ENCODE measurements around the gene MRPL55.

Gene MRPL55

DNA sequence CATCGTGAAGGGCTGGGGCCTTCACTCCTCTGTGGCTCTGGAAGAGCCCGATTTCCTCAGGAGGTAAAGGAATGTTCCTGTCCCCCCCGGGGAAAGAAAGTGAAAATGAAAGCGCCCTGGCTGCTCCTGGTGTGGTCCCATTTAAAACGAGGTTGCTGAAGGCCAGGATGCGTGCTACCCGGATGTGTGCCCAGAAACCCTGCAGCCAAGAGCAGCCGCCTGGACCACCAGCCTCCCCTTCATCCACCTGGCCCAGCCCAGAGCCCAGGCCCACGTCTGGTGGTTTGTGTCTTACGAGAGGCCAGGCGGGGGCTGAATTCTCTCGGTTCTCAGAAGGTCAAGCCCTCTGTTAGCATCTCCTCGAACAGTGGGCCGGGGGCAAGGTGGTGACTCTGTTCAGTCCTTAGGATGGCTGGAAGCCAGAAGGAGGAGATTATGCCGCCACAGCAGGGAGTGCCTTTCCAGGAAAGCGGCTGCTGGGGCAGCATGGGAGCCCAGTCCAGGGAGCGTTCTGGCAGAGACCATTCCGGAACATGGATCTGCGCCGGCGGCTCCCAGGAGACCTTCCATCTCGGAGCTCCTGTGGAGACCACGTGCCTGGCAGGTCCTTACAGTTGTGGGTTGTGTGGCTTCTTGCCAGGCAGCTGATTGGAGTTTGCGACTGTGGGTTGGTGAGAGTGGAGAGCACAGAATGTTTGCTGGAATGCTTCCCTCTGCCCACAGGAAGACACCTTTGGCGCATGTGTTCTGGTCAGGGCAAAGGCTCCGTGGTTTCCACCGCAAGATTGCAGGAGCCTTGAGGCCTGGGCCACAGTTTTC, 32.3 kb upstream of the MRPL55 start:
- Histone ChIP-seq H3K27ac (peak overlapping the region; percentile 98), H3K27me3 (no peaks in the 10 kb centered on the region), H3K4me3 (ENCODE audit: low read depth in 1 of 2, low read length in 1 of 2) (peak overlapping the region; percentile 83 to 95), H3K4me1 (ENCODE audit: control insufficient read depth in 1 of 2, insufficient read depth in 1 of 2, low read depth in 1 of 2, low read length in 1 of 2) (peaks cover 33 to 34% of the 10 kb centered on the region in 2 experiments), H3K36me3 (peaks cover 22% of the 10 kb centered on the region), H3K9me3 (no peaks in the 10 kb centered on the region)
- TF ChIP-seq, protein P1, sequence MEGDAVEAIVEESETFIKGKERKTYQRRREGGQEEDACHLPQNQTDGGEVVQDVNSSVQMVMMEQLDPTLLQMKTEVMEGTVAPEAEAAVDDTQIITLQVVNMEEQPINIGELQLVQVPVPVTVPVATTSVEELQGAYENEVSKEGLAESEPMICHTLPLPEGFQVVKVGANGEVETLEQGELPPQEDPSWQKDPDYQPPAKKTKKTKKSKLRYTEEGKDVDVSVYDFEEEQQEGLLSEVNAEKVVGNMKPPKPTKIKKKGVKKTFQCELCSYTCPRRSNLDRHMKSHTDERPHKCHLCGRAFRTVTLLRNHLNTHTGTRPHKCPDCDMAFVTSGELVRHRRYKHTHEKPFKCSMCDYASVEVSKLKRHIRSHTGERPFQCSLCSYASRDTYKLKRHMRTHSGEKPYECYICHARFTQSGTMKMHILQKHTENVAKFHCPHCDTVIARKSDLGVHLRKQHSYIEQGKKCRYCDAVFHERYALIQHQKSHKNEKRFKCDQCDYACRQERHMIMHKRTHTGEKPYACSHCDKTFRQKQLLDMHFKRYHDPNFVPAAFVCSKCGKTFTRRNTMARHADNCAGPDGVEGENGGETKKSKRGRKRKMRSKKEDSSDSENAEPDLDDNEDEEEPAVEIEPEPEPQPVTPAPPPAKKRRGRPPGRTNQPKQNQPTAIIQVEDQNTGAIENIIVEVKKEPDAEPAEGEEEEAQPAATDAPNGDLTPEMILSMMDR (IDR thresholded peaks at IDR 0.05), result no peak

DNA sequence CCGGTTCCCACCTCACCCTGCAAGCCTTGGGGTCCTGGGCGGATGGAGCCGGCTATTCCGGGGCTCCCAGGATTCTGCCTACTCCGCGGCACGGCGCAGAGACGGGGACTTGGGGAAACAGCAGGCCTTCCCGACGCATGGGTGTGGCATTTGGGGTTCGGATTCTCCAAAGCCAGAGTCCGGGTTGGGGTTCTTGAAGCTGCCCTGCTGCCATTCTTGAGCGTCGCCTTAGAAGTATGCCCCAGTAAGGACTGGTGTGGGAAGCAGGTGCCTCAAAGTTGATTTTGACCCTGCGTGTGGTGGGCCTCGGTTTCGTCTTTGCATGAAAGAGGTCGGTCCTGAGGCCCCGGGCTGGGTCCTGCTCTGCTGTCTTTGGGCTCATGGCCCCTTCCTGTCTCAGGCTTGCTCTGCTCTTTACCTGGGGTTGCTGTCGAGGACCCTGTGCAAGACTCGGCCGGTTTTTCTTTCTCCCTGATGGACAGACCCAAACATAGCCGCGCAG, 31.7 kb upstream of the MRPL55 start:
- peak overlapping the region; percentile 98 for H3K27ac ChIP-seq
- H3K4me1 ChIP-seq (ENCODE audit: control insufficient read depth in 1 of 2, insufficient read depth in 1 of 2, low read depth in 1 of 2, low read length in 1 of 2), result peaks cover 39 to 40% of the 10 kb centered on the region in 2 experiments
- peaks cover 15% of the 10 kb centered on the region for H3K36me3 ChIP-seq
- H3K9me3 ChIP-seq, result no peaks in the 10 kb centered on the region
- TF ChIP-seq, protein P1 (IDR thresholded peaks at IDR 0.05), result no peak
- no peaks in the 10 kb centered on the region for H3K27me3 ChIP-seq
- H3K4me3 ChIP-seq (ENCODE audit: low read depth in 1 of 2, low read length in 1 of 2), result peak overlapping the region; percentile 83 to 95

DNA sequence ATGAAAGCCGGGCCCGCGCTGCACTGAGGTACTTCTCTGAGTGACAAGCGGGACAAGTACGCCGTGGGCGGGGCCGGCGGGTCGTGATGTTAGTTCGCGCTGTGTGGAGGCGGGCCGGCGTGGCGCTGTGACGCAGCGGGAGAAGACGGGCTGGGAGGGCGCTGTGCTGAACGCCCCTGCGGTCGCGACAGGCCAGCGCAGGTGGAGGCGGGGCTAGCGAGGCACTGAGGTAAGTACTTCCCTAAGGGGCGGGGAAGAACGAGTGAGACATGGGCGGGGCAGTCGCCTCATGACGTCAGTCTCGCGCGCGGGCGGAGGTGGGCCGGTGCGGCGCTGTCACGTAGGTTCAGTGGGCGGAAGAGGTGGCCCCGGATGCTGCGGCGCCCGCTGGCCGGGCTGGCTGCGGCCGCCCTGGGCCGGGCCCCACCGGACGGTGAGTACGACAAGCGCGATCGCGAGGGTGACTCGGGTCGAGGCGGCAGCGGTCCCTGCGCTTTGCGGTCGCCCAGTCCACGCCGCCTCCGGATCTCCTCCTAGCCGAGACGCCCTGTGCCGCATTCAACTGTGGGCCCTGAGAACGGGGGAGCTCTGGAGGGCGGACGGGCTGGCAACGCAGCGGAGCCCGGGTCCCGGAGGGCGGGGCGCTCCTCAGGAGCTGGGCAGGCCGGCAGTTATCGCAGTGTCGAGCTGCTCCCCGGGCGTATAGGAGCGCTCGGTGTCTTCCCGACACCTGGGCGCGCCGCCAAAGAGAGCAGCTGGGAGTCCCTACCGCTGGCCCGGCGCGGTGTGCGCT, 31.0 kb upstream of the MRPL55 start, which contains the start of gene GUK1:
TSS of gene GUK1 (plus strand) at position 349 of the 793 bp plus-strand sequence. CDS start at position 373, 24 bp downstream.
- H3K27me3 ChIP-seq, result no peaks in the 10 kb centered on the region
- H3K9me3 ChIP-seq, result no peaks in the 10 kb centered on the region
- peak within 1 kb of the TSS; percentile 98 for H3K27ac ChIP-seq
- TF ChIP-seq, protein P1 (IDR thresholded peaks at IDR 0.05), result peak; percentile 68
- H3K36me3 ChIP-seq, result peaks cover 9% of the 10 kb centered on the region
- H3K4me3 ChIP-seq (ENCODE audit: low read depth in 1 of 2, low read length in 1 of 2), result peak within 1 kb of the TSS; percentile 83 to 95
- H3K4me1 ChIP-seq (ENCODE audit: control insufficient read depth in 1 of 2, insufficient read depth in 1 of 2, low read depth in 1 of 2, low read length in 1 of 2), result peaks cover 41 to 42% of the 10 kb centered on the region in 2 experiments

DNA sequence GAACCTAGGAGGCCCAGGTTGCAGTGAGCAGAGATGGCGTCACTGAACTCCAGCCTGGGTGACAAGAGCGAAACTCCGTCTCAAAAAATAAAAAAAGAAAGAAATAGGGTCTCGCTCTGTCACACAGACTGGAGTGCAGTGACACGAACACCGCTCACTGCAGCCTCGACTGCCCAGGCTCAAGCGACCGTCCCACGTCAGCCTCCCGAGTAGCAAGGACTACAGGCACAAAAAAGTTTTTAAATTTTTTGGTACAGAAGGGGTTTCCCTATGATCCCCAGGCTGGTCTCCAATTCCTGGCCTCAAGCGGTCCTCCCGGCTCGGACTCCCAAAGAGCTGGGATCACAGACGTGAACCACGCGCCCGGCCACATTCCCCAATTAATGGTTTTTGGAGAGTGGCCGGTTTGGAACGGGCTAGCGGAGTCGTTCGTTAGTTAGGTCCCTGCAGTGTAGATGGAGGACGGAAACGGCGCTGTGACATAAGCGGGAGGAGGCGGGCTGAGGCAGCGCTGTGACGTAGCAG, 30.4 kb upstream of the MRPL55 start:
- Histone ChIP-seq H3K4me1 (ENCODE audit: control insufficient read depth in 1 of 2, insufficient read depth in 1 of 2, low read depth in 1 of 2, low read length in 1 of 2) (peaks cover 41 to 42% of the 10 kb centered on the region in 2 experiments), H3K9me3 (no peaks in the 10 kb centered on the region), H3K27me3 (no peaks in the 10 kb centered on the region), H3K36me3 (peaks cover 8% of the 10 kb centered on the region), H3K27ac (peak overlapping the region; percentile 98), H3K4me3 (ENCODE audit: low read depth in 1 of 2, low read length in 1 of 2) (peak overlapping the region; percentile 83 to 95)
- TF ChIP-seq, protein P1 (IDR thresholded peaks at IDR 0.05), result no peak

DNA sequence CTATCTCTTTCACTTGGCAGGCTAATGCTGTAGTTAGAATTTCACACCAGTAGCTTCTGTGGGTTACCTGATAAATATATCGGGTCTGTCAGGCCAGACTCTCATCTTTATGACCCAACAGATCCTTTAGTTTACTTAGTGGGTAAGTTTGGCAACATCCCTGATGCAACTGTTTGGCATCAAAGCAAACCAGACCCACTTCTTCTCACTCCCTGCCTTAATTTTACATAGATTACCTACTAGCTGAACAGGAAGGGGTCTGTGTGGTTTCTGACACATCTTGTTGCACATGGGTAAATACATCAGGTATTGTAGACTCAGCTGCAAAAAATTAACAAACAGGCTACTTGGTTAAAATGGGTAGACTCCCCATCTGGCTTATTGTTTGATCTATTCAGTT, 27.8 kb upstream of the MRPL55 start:
- TF ChIP-seq, protein P1 (IDR thresholded peaks at IDR 0.05), result no peak
- H3K4me1 ChIP-seq (ENCODE audit: control insufficient read depth in 1 of 2, insufficient read depth in 1 of 2, low read depth in 1 of 2, low read length in 1 of 2), result peaks cover 35 to 39% of the 10 kb centered on the region in 2 experiments
- no peaks in the 10 kb centered on the region for H3K27me3 ChIP-seq
- no peaks in the 10 kb centered on the region for H3K9me3 ChIP-seq
- no peak overlapping the region for H3K4me3 ChIP-seq (ENCODE audit: low read depth in 1 of 2, low read length in 1 of 2)
- no peak overlapping the region for H3K27ac ChIP-seq
- peaks cover 7% of the 10 kb centered on the region for H3K36me3 ChIP-seq

Data from neutrophil (primary cell).